ENCODE results near the gene IRX2.

Gene IRX2

GRCh38 chr5:2751592-2752021 lies at the start of gene IRX2:
IRX2 (minus strand) TSS chr5:2751677; CDS start chr5:2751413, 264 bp downstream.
- DNase-seq (ENCODE audit: low read depth): no peak

DNA sequence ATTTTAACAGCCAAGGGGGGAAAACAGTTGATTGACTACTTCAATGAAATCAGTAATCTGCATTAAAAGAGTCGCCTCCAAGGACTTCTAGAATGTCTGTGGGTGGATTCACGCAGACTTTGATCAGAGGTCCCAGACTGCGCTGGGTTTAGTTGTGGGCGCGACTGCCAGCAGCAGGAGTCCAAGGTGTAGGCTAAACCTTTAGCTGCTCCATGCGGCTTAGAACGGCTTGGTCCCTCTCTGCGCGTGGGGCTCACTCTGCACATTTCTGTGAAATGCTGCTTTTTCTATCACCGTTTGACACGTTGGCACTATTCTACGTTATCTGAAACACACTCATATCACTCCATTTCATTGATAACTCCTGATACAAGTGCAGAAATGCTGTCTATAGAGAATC lies 48.6 kb upstream of the IRX2 start:
- no peak for DNase-seq (ENCODE audit: low read depth)

DNA sequence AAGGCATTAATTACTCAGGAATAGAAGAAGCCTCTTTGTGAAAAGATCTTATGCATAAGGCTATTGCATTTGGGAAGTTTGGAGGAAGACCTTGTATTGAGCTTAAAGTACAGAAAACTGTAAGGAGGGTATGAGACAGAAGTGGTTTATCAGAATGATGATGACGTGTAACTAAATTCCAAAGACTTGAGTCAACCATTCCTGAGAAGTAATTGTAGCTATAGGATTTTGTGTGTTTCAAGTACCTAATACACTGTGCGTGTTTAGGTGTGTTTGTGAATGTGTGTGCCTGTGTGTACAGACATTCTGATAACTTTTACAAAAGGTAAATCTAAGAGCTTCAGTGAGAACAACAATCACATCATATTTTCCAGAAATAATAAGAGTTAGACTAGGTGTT lies 46.5 kb upstream of the IRX2 start:
- no peak for DNase-seq (ENCODE audit: low read depth)

DNA sequence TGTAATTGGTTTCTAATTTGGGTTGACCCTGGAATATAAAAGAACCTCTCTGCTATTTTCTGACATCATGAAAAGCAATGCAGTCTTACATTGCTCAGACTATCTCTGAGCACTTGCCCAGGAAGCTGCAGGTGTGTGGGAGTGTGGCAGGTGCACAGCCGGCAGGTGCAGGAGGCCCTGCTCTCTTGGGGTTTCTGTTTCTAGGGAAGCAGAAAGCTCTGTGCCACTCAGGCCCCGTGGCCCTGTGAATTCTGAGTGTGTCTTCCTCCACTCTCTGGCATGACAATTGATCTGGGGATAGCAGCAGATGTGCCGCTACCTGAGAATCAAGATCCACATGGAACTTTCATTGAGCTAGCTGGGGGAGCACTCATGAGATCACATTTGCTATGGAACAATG lies 45.7 kb upstream of the IRX2 start:
- DNase-seq (ENCODE audit: low read depth): no peak

DNA sequence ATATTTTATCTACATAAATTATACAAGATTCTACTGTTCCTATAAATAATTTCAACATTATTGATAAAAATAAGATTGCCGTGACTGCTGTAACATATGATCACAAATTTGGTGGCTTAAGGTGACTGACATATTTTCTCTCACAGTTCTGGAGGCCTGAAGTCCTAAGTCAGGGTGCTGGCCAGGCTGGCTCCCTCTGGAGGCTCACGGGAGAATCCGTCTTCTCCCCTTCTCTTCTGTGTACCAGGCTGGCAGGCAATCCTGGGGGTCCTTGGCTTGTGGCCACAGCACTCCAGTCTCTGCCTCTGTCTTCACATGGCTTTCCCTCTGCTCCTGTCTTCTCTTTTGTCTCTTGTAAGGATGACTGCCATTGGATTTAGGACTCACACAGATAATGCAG lies 31.7 kb upstream of the IRX2 start:
- DNase-seq (ENCODE audit: low read depth): no peak

GRCh38 chr5:2782658-2783057 lies 31.2 kb upstream of the IRX2 start:
- no peak for DNase-seq (ENCODE audit: low read depth)

DNA sequence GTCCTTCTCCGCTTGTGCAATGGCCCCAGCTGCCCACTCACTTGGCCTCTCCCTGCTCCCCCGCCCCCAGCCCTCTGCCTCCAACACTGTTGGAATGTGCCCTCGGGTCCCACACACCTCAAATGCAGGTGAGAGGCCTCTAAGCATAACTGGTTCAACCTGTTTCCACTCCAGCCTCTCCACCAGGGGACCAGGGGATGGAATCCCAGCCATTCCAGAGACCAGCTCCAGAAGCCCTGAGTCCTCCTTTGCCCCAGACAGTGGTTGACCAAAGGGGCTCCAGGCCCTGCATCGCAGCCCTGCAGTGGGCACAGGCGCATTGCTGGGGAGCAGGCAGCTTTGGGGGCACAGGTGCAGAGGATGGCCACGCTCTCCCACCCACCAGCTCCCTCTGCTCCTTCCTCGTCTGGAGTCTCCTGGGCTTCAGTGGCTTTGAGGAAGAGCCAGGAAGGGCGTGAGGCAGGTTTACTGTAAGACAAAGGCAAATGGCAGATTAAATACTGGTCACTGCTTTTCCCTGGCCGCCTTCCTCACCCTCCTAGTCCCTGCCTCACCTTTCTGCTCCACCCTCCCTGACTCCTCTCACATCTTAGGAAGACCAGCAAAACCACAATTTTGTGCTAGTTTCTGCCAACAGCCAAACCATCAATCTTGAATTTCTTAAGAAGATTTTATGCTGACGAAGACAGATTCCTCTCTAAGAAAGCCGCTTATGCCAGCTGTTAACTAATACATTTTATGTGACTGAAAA lies 29.1 kb upstream of the IRX2 start:
- no peak for DNase-seq (ENCODE audit: low read depth)

DNA sequence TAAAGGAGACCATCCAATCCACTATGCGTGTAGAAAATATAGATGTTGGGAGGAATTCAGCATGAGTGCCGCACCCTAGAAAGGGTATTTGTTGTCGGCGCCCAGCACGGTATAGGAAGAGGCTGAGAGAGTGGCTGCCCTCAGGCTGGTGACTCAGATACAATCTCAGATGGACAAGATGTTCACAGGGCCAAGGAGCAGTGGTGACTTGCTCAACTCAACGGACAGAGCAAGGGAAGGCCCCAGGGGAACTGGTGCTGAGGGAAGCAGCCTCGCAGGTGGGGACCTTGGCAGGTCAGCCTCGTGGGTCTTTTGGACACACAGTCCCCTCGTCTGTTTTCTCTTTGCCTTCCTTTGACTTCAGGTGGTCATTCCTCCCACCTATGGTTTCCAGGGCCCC lies 28.0 kb upstream of the IRX2 start:
- DNase-seq (ENCODE audit: low read depth): no peak

DNA sequence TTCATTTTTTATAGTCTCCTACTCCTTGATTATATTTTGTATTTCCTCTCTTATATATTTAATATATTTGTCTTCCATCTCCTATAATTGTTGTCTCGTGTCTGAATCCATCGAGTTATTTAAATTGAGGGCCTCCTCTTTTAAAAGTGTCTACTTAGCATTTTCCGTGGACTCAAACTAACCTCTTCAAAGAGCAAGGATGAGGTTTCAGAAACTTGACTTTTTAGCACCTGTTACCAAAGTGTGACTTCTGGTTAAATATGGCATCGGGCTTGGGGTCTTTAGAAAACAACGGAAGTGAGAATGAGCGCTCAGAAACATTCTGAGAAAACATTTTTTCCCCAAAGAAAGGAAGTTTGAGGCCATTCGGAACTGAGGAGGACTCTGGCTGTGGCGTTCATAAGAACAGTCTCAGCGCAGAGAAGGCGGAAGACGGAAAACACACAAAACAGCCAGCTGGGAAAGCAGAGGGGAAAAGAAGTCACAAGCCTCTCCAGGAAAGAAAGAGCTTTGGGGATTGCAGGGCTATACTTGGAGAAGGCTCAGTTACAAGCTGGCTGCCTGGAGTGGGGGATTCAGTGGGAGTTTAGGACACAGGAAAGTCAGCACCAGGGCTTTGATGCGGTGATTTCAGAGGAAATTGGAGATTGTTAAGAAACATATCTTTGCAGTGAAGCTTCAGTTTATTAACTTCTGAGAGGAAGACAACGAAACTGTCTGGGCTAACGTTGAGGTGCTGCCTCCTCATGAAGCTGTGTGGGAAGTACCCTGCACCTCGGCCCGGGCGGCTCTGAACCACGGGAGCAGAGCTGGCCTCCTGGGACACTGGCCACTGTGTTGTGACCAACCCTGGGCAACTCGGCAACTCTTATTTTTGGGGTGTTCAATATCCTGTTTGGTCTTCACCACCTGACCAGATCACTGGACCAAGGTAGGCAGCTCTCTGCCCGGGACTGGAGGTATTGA lies 25.1 kb upstream of the IRX2 start:
- DNase-seq (ENCODE audit: low read depth): no peak

DNA sequence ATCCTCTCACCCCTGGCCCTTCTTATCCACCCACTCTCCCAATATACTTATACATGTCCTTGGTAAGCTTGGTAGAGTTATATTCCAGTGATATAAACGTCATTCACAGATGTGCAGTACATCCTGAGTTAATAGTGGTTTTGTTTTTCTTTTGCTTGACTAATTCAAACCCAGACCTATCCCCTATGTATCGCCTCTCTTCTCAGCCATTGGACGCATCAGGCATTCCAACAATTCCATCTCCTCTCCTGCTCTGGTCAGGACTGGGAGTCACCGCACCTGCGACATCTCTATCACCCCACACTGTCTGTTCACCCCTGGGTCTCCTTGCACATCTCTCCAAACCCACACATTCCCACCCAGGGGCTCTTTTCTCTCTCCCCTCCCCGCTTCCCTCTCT lies 21.9 kb upstream of the IRX2 start:
- DNase-seq (ENCODE audit: low read depth): no peak

DNA sequence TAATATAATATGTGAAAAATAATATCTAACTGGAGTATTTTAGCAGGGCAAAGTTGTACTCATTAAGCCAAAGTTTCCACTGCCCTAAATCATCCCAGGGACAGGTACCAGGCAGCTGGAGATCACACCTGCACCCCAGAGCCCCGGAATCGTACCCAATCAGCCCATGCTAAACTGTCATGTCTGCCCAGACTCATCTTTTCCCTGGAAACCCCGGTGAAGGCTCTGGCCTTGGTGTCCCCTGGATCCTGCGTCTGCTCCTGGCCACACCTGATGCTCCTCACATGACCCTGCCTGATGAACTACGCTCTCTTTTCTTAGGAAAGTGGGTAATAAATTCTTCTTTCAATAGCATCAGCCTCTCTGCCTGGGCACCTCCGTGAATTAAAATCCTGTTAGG lies 15.6 kb upstream of the IRX2 start:
- no peak for DNase-seq (ENCODE audit: low read depth)

- DNase-seq (ENCODE audit: low read depth): no peak
Measured at GRCh38 chr5:2764581-2764980, 13.1 kb upstream of the IRX2 start.

GRCh38 chr5:2763533-2763794 lies 12.0 kb upstream of the IRX2 start:
- DNase-seq (ENCODE audit: low read depth): no peak

DNA sequence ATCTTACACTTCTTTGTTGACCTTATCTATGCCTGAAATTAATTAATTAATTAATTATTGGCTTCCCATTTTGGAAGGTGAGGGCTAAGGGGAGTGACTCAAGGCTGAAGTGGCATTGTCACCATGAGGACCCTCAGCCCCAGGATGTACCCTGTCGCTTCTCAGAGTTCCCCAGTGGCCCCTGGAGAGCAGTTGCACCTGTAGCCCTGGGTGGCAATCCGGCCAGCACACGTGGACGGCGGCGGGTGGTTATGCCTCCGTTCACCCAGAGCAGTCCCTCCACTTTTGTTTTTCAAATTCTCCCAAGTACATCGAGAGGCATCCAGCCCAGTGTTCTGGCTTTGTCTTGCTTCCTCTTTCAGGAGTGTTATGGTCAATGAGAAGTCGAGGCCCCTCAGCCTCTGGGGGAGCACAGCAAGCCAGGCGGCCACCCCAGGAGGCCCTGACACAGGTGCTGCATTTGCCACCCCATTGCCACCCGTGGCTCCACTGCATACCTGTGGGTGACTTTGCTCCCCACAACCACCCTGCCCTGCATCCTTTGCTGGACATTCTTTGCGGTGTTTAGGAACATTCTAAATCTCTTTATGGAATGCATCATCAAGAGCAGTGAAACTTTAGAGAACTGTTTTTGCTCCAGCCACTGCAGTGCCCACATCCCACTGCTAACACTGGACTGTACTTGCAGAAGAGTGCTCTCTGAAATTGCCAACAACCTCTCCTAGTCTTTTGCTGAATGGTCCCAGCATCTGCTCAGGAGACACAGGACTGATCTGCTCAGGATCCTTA lies 11.5 kb upstream of the IRX2 start:
- DNase-seq (ENCODE audit: low read depth): no peak

- no peak for DNase-seq (ENCODE audit: low read depth)
Measured at GRCh38 chr5:2761921-2762488, 10.5 kb upstream of the IRX2 start.

- DNase-seq (ENCODE audit: low read depth): no peak
Measured at GRCh38 chr5:2759696-2760461, 8.4 kb upstream of the IRX2 start.

DNA sequence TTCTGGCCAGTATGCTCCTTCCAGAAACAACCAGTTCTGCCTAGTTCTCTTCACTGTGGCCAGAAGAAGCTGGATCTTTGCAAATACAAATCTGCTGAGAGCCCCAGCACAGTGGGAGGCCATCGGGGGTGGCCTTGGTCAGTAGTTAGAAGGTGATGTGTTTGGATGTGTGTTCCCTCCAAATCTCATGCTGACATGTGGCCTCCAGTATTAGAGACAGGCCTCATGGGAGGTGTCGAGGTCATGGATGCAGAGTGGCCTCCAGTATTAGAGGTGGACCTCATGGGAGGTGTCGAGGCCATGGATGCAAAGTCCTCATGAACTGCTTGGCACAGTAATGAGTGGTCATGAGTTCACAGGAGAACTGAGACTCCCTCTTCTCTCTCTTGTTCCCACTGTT lies 7.6 kb upstream of the IRX2 start:
- DNase-seq (ENCODE audit: low read depth): no peak

DNA sequence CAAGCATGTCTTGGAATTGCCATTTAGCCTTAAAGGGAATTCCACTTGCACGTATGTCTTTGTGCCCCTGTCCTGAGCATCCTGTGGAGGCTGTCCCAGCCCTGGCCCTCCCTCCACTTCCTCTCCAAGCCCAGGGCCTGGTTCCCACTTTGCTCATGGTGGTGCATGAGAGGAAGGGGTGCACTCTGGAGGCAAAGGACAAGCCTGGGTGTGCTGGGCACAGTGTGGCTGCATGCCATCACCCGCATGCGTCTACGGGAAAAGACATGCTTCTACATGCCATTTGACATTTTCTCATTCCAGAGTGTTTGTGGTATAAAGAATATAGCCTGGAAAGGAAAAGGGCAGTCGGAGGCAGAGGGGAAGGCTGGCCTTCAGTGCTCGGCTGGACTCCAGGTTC lies 7.2 kb upstream of the IRX2 start:
- DNase-seq (ENCODE audit: low read depth): no peak

GRCh38 chr5:2757563-2758351 lies 6.3 kb upstream of the IRX2 start:
- DNase-seq (ENCODE audit: low read depth): no peak

DNA sequence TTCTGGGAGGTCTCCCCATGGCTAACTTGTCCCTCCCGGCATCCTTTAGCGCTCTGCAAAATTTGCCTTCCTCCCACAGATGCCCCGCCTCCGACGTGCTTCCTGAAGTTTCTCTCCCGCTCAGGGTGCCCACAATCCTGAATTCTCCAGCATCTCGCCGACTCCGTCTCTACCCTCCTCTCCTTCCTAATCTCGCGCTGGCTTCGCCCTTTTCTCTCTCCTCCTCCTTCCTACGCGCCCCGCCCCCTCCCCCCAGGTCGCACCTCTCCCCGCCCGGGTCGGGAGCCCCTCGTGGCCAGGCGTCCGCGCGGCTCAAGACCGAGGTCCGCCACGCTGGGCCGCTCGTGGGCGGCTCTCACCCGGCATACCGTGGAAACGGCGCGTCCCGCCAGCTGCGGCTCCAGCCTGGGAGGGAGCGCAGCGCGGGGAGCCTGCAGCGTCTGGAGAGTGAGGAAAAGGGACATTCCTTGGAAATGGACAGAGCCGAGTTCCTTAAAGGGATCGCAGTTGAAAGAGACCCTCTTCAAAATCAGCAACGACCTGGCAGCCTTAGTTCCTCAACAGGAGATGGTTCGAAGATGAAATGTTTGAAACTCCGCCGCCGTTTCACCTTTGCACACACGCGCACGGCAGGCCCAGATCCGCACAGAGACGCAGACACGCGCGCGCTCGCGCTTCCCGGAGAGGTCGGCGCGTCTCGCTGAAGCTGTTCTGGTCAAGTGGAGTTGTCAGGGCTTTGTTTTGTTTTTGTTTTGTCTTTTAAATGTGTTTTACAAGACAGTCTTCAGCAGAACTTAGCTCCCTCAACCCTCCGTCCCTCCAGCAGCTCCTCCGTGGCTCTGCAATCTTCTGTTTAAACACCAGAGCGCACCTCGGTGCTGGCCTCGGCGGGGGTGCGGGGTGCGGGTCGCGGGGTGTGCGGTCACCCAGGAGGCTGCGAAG lies 5.0 kb upstream of the IRX2 start:
- no peak for DNase-seq (ENCODE audit: low read depth)

All from activated T-helper 1 cell treated with Interleukin-2 at 50 U/mL for 16 hours (primary cell).